SKM-1 treated with dmso at 0.1 percent for 144 hours (cell line): ENCODE data around the gene NID2.

Experiments used
- DNase-seq: peaks from one replicate; lab custom pipeline; 2025; ENCODE audit not compliant: unreplicated experiment; lab: John Stamatoyannopoulos, UW

Gene NID2

DNA sequence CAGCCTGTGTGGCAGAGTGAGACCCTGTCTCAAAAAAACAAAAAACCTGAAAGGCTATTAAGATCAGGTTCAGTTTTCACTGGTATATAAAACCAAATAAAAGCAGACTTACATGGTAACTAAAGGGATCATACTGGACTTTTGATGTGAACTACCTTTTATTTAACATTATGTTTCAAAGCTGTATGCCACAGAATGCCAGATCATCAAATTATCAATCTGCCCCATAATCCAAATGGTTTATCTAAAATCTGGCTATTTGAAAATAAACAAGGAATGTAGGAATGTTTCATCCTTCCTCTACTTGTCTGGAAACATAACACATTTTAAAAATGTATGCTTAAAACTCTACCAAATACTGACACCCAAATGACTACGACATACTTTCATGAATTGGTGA, 14.2 kb downstream of the NID2 start:
- DNase-seq: no peak

DNA sequence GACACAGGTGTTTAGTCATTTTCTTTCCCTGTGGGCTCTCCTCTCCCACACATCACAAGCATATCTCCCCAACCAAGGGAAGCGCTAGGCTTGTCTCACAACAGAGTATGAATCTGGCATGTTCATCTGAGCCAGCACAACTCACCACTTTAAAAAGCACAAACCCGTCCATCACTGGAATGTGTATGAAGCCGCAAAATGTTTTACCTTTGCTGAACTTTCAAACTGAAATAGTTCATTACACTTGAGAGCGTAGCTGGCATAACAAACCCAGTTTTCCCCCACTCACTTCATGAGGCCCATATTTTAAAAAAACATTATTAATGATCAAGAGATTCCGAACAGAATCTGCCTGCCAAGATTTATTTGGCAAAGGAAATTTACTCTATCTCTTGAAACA, 15.8 kb downstream of the NID2 start:
- no peak for DNase-seq

DNA sequence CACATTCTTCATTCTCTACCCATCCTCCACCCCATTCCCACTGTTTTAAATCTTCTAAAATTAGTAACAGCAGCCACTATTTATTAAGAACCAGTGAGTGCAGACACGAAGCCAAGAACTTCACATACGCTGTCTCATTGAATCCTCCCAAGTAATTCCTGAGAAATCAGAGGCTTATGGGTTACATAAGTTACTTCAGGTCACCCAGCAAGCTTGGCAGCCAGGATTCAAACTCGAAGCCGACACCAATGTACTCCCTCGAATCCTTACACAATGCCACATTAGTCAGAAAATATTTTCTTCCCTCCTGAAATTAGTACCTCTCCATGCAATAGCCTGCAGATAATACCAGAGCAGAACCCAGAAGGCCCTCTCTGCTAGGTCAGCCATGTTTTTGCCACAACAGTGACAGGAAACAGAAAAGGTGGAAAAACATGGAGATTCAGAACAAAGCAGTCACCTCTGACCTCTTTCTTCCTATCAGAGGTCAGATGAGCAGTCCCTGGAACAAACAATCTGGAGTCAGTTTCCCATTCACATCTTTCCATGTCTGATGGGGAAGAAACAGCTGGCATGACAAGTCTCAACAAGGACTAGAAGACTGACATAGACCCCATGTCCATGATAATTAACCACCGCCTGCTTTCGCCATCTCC, 16.4 kb downstream of the NID2 start:
- DNase-seq: no peak

DNA sequence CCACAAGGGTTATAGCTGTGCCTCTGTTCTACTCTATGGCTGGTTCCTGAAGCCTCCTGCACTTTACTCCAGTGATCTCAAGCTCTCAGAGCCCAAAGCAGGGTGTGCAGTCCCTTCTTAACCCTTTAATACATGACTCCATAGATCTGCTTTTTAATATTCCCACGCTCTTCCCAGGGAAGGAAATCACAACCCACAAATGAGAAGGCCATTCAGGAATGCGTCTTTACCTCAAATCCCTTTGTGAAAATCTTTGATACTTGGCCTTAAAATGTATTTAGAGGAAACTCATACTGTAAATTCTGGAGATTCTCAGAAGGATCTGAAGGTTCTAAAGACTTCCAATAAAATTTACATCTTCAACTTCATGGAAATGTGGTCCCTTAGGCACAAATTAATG, 17.0 kb downstream of the NID2 start:
- no peak for DNase-seq

DNA sequence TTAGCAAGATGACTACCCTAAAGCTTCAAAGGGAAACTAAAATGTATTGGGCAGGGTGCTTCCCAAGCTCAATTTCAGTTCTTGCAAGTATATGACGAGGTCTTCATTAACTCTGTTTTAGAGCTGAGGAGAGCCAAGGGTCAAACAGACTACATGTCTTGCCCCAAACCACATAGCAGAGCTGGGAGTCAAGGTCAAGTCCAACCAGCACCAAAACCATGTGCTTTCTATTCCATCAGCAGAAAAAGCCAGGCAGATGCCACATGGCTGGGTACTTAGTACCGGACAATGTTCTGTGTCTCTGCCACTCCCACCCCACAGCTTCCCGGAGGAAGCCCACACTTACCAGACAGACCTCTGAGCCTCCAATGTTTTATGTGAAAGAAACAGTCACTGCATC, 17.6 kb downstream of the NID2 start:
- no peak for DNase-seq

DNA sequence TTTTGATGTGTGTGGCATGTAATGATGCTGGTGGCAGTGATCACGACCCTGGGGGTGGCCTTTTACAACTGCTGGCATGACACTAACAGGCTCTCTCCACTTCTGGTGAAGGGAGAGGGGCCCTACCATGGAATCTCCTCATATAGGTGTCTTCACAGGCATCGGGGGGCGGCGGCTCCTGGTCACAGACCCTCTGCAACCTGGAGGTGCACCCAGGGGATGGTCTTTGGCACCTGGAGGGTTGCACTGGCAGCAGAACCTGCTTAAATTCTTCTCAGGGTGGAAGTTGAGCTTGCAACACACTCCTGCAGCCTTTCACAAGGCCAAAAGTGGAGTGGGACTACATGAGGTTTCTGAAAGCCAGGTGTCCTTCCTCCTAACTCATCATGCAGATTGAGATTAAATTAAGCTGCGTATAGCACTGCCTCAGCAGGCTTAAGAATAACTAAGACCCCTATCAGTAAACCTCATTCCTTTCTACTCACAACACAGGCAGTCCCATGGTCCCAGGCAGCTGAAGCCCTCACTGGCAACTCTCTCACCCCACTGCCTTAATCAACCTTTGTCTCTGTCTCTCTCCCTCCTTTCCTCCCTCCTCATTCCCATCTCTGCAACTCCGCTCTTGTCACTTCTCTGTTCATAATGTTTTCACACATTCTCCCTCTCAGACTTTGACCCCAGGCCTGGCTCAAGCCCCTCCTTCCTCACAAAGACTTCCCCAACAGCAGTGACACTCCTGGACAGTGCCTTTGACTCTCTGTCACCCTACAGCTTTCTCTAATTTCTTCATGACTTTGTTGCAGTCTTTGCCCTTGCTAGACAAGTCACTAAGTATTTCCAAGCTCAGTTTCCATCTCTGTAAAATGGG, 18.9 kb downstream of the NID2 start:
- no peak for DNase-seq

DNA sequence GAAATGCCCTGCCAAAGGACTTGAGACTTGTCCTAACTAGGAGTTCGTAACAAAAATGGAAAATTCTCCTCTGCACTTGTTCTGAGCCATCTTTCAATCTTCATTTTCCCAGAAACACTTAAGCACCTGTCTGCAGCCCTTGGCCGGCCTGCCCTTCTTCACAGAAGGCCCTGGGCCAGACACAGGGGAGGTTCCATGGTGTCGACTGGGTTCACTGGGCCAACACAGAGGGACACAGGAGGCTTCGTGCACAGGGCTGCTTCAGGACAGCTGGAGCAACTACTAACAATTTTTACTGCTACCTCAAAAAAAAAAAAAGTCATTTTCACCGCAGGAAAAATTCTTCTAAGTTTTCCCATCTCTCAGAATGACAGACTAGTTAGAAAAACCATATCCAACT, 19.6 kb downstream of the NID2 start:
- no peak for DNase-seq

DNA sequence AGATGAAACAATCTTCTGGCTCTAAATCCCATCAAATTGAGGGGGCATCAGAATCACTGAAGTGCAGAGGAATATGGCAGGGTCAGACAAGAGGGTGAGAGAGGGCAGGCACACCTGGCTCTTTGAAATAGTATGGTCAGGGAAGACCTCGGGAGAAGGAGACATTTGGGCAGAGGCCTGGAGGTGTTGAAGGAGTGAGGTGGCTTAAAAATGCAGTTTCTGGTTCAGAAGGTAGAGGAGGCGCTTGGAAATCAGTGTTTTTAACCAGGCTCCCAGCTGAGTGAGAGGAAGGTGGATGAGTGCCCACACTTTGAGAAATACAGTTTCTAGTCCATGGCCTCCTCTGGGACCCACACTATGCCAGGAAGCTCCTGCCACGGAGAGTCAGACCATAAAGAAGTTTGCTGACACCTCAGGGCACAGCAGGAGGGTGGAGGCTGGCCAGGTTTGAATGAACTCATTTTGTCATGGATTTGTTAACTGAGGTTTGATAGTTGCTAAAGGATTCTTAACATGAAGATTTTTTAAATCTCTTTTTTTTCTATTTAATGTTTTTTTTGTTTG, 20.1 kb downstream of the NID2 start:
- no peak for DNase-seq

DNA sequence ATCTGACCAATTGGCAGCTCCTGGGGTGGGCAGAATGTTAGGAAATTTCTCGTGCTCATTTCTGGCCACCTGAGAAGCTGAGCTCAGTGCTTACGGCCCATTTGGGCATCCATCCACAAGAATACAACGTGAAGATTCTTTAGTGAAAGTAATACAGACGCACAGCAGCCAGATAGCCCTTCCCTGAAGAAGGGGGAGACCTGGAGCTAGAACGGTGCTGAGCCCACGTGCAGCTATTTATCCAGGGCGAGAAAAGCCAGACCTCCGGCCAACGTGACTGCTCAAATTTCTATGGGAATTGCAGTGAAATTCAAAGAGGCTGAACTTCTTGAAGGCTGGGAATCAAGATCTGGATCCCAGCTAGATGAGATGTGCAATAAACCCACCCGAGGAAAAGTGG, 20.7 kb downstream of the NID2 start:
- no peak for DNase-seq

DNA sequence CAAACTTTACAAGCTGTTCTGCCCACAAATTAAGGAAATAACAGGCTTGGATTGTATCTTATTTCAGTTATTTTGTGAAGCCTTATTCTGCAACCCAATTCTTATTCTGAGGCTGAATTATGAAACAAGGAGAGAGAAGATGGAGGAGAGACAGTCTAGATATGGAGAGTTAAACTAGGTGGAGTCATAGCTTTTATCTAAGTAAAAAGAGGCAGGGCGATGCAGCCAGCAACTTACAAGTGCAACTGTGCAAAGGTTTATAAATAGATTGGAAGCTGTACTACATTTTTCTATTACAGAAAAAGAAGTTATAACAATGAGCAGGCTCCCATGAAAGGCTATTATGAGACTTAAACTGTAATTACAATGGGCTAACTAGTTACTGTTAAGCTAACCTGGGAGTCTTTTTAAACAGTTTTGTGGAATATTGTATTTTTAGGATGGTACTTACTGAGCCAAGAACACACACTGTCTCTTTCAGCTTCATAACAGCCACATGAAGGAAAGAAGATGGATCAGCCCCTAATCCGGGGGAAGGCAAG, 22.4 kb downstream of the NID2 start:
- DNase-seq: no peak

DNA sequence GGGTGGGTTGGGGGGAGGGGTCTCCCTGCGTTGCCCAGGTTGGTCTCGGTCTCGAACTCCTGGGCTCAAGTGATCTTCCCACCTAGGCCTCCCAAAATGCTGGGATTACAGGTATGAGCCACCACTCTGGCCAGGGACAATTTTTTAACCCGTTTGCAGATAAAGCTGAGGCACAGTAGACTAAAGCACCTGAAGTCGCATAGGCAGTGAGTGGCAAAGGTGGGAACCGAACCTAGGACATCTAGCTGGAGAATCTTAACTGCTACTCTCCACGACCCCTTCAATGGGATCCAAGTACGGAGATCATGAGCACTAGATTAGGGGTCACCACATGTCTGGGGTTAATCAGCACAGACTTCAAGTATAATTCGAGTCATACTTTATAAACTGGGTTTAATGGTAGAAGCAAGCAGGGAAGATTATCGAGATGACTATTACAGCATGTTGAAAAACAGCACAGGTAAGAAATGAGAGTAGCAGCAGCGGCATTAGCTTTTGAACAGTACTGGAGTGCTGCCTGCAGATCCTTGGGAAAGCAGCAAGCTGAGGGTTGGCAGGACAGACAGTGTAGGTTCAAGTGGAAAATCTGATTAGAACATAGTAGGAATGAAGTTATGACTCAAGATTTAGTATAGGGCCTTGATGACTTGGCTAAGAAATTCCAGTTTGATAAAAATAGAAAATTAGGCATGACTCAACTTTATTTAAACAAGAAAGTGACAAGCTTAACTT, 23.9 kb downstream of the NID2 start:
- no peak for DNase-seq

DNA sequence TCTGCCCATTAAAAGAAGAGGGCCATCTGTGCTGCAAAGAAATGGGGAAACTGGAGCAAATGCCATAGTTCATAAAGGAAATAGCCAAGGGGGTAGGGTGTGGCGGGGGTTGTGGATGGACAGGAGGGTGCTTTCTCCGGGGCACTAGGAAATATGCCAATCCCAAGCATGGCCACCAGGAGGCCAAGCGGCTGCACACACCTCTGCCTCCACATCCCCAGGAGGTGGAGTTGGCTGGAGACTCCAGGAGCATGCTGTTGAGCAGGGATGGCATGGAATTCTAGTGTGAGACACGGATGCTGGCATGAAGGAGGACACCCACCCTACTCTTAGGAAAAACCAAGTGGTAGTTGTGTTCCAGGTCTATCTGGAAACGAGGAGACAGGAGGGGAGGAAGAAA, 25.2 kb downstream of the NID2 start:
- DNase-seq: no peak

DNA sequence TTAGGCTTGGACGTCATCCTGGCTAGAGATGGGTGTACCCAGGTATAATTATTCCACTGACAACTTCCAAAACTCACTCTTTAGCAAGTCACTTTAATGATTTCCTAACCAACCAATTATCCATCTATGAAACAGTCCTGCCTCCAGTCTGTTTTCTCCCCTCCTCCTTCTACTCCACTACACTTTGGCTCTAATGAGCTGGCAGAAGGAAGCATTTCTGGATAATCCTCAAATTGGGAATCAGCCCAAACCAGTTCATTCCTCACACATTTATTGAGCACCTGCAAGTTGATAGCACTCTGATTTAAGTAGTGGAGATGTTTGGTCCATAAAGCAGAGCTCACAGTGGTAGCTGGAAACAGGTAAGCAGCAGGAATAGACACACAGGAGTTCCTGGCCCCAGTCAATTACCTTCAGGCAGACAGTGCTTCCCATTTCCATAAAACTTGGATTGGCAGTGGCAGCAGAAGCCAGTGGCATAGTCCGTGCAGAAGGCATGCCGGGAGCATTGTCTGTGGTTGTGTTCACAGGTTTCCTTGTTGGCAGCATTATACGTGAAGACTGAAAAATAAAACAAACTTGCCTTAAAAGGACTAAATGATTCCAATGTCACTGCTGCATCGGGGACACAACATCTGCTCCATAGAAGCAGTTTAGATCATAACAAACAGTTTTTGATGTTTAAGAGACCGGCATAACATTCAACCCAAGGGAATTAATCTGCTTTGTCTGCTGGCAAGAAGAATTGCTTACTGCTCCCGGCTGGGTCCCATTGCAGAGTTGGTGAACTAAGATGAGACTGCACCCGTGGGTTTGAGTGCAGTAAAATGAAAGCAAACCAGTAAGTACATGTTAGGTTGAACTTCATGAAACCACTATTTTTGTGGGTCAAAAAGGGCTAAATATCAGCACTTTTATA, 26.2 kb downstream of the NID2 start:
- no peak for DNase-seq

DNA sequence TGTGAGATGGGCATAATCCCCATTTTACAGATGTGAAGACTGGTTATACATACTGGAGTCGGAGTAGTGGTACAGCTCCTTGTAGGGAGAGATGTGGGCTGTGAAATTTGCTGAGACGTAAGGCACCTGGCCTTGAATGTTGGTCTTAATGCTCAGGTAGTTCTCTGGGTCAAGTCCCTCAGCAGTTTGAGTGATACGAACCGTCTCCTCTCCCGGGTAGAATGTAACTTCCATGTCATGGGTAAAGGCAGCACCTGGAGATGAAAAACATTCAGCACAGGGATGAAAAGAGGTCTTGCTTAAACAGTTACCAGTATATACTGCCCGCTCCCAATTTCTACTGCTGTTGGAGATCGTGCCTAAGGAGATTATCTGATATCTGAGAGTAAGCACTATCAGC, 28.3 kb downstream of the NID2 start:
- no peak for DNase-seq

DNA sequence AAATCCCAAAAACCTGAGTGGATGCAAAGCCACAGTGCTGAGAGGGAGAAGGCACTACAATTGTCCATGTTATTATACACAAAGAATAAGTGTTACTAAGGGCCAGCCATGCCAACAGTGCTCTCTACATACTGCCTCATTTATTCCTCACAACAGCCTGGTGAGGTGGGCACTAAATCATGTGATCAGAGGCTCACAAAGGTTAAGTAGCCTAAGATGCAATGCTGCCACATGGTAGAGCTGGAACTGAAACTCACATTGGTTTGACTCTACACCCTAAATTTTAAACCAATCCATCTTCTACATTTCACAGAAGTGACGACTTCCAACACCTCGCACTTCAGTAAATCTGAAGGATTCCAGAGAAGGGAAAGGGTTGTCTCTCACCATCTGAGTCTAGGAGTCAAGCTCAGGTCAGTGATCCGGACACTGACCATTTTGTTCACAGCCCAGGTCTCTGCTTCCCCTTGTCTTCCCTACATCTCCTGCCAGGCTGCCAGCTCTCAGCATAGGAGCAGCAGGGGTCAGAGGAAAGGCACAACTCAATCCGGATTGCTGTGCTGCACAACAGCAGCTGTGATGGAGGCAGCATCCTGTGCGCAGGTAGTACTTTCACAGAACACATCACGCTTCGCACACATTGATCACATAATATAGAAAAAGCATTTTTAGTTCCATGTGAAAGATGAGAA, 29.6 kb downstream of the NID2 start:
- no peak for DNase-seq

DNA sequence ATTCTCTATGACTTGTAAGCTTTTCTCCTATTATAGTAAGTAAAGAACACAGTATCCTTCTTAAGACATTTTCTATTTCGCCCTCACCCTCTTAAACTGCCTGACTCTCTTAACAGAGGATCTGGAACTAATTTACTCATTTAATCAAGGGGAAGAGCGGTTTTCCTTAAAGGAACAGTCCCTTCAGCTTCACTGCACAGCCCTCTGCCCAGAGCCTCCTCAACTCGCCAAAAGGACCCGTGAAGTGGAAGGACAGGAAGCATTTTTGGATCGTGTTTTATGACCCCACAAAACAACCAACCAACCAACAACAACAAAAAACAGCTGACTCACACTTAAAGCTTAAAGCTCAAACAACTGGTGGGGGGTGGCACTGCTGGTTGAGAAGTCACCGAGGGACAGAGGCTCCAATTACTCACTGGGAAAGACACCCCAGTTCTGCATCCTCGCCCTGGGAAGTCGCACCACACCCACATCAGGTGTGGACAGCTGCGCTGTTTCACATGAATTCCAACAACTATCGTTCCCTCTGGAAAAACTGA, 35.7 kb downstream of the NID2 start:
- no peak for DNase-seq

DNA sequence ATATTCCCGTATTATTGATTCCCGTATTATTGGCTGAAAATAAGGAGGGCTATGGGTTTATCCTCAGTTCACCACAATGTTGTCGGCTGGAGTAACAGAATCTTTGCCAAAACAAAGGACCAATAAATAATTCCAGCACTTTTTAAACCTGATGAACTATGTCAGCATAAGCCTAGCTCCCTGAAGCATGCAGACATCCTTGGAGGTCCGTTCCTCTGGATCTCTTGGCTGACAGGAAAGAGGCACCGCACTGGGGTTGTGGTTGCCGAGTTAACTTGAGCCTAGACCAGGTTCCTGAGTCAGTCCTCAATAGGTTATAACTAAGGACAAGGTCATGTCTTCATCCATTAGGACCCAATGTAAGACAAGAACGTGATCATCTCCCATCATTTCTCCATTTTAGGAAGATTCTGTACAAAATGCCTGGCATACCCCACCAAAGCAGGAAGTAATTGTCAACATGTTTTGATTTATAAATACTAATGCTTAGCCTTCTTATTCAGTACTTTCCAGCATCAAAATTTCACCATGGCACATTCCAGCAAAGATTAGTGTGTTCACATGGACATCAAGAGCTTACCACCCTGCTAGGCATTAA, 36.6 kb downstream of the NID2 start:
- DNase-seq: no peak

DNA sequence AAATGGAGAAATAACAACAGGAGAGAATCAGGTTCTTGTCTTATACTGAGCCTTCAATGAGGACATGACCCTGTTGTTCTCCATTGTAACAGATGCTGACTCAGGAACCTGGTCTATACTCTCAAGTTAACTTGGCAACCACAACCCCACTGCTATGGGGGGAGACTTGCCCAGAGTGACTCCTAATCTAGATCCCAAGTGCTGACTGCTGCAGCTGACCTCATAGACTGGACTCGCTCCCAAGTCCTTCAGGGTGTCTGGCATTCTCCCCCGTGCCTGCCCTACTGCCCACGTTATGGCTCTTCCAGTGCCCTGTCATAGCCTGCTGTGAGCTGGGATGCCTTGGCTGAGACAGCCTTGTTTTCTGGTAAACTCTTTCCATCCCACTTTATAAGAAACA, 37.1 kb downstream of the NID2 start:
- no peak for DNase-seq

DNA sequence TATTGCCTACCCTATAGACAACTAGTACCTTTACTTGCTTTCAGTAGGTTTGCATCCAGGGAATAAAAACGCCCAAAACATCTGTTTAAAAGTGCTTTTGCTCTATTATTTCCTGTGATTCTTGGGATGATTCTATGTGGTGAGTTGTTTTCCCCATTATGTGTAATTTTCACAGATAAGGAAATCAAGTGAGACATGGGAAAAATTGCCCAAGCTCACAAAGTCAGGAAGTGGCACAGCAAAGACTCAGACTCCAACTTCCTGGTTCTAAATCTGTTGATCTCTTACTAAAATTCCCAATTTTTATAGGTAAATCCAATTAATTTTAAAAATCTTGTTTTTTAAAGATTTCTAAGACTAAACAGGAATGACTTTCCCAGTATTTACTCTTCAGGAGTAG, 39.0 kb downstream of the NID2 start:
- DNase-seq: no peak
